CD8-positive, alpha-beta memory T cell (primary cell): ENCODE results near the gene PDIA5. TPM values are rescaled to one million over a fixed set of nuclear protein-coding genes. Genes with fewer than 3 reads are reported as not detected.
A peak's percentile ranks its signal among the peaks of the same experiment; 100 is the strongest.

Source experiments
- CTCF ChIA-PET: fragments of 350-600 bp; sonication (Branson Sonifier 250); formaldehyde crosslinking; loops from one replicate; lab custom pipeline; 2021; ENCODE audit warnings: antibody characterized with exemption; lab: Charles Lee
- POLR2A ChIA-PET: fragments of 350-600 bp; sonication (Branson Sonifier 250); formaldehyde crosslinking; loops from one replicate; lab custom pipeline; 2021; ENCODE audit warnings: antibody characterized with exemption; lab: Charles Lee
- DNase-seq, 5 donors: peaks; one replicate each; pipeline versions ENCODE4 v3.0.0 to v3.0.0-alpha.2; 2020 to 2022; ENCODE audit warnings: mixed read lengths in 1 of 5
- H3K27ac ChIP-seq: one replicate; pipeline ENCODE4 v1.7.0; 2013; ENCODE audit warnings: low read depth, mild to moderate bottlenecking, low read length, moderate library complexity
- H3K27me3 ChIP-seq: 2 replicates; pipeline ENCODE4 v1.7.0; 2013; ENCODE audit warnings: low read length, mild to moderate bottlenecking; ENCODE audit not compliant: insufficient read depth, poor library complexity, severe bottlenecking
- H3K36me3 ChIP-seq: 2 replicates; pipeline ENCODE4 v1.7.0; 2013; ENCODE audit warnings: mild to moderate bottlenecking, low read length, moderate library complexity; ENCODE audit not compliant: insufficient read depth
- H3K4me1 ChIP-seq: 2 replicates; pipeline ENCODE4 v1.7.0; 2013; ENCODE audit warnings: mild to moderate bottlenecking, low read length, moderate library complexity; ENCODE audit not compliant: insufficient read depth
- H3K4me3 ChIP-seq: 2 replicates; pipeline ENCODE4 v1.7.0; 2013; ENCODE audit warnings: mild to moderate bottlenecking, low read length
- H3K9me3 ChIP-seq: 2 replicates; pipeline ENCODE4 v1.7.0; 2013; ENCODE audit warnings: mild to moderate bottlenecking, low read length
- H3K27ac Mint-ChIP-seq, 8 donors: one replicate each; pipeline ENCODE4 v1.8.0; 2020 to 2021; ENCODE audit warnings: mixed read lengths in 8 of 8, mild to moderate bottlenecking in 6 of 8, inconsistent platforms in 3 of 8, moderate library complexity in 3 of 8
- H3K27me3 Mint-ChIP-seq, 2 donors: one replicate each; pipeline ENCODE4 v1.8.0; 2020 to 2021; ENCODE audit warnings: mixed read lengths in 2 of 2, mild to moderate bottlenecking in 1 of 2, moderate library complexity in 1 of 2
- H3K36me3 Mint-ChIP-seq, 3 donors: one replicate each; pipeline ENCODE4 v1.8.0; 2020 to 2021; ENCODE audit warnings: mixed read lengths in 3 of 3, inconsistent platforms in 1 of 3, mild to moderate bottlenecking in 1 of 3
- H3K4me1 Mint-ChIP-seq, 3 donors: one replicate each; pipeline ENCODE4 v1.8.0; 2020 to 2021; ENCODE audit warnings: mixed read lengths in 3 of 3, inconsistent platforms in 1 of 3, mild to moderate bottlenecking in 1 of 3
- H3K4me3 Mint-ChIP-seq, 7 donors: one replicate each; pipeline ENCODE4 v1.8.0; 2020 to 2021; ENCODE audit warnings: mixed read lengths in 7 of 7, mild to moderate bottlenecking in 6 of 7, moderate library complexity in 4 of 7, inconsistent platforms in 2 of 7
- H3K9me3 Mint-ChIP-seq, 5 donors: one replicate each; pipeline ENCODE4 v1.8.0; 2020 to 2022; ENCODE audit warnings: mixed read lengths in 5 of 5, mild to moderate bottlenecking in 3 of 5, moderate library complexity in 2 of 5, inconsistent platforms in 1 of 5
- polyA plus RNA-seq: library from polyadenylated mRNA; unstranded; fragments of 300-500 nt; fragmentation: Illumina TruSeq; gene quantifications from one replicate; pipeline ENCODE4 v1.2.3, GENCODE V29; 2021
- total RNA-seq, 2 experiments: library from RNA; stranded (reverse); gene quantifications; one replicate each; pipeline ENCODE4 v1.2.3, GENCODE V29; 2021

The PDIA5 gene
- total and polyA plus RNA-seq, 3 experiments from 2014 or later: 4.4 to 18.2 (median 12.7) TPM

- no peaks in the 10 kb centered on the region for H3K36me3 ChIP-seq
- POLR2A ChIA-PET: no interaction called here
- H3K27me3 Mint-ChIP-seq: peaks cover 33 to 54% of the 10 kb centered on the region in 2 donors
- peaks cover 36% of the 10 kb centered on the region for H3K27me3 ChIP-seq
- no peak overlapping the region for H3K27ac ChIP-seq
- H3K4me1 Mint-ChIP-seq: no peaks in the 10 kb centered on the region
- no peak for DNase-seq
- no peak overlapping the region for H3K4me3 Mint-ChIP-seq
- no peaks in the 10 kb centered on the region for H3K9me3 ChIP-seq
- no peak overlapping the region for H3K4me3 ChIP-seq
- CTCF ChIA-PET: no interaction called here
- no peaks in the 10 kb centered on the region for H3K9me3 Mint-ChIP-seq
- no peaks in the 10 kb centered on the region for H3K36me3 Mint-ChIP-seq
- no peaks in the 10 kb centered on the region for H3K4me1 ChIP-seq
- no peak overlapping the region for H3K27ac Mint-ChIP-seq
Measured at GRCh38 chr3:123034120-123034519, 32.7 kb upstream of the PDIA5 start.

GRCh38 chr3:123034996-123035395, 31.8 kb upstream of the PDIA5 start:
- Mint-ChIP-seq H3K27me3 (peaks cover 25 to 60% of the 10 kb centered on the region in 2 donors), H3K4me1 (no peaks in the 10 kb centered on the region), H3K9me3 (no peaks in the 10 kb centered on the region), H3K4me3 (no peak overlapping the region), H3K27ac (peak overlapping the region in 1 of 8 donors; percentile 43), H3K36me3 (no peaks in the 10 kb centered on the region)
- Histone ChIP-seq H3K27me3 (peaks cover 27% of the 10 kb centered on the region), H3K9me3 (no peaks in the 10 kb centered on the region), H3K36me3 (no peaks in the 10 kb centered on the region), H3K4me1 (no peaks in the 10 kb centered on the region), H3K27ac (no peak overlapping the region), H3K4me3 (no peak overlapping the region)
- POLR2A ChIA-PET: no interaction called here
- CTCF ChIA-PET: no interaction called here
- no peak for DNase-seq

- Mint-ChIP-seq H3K27ac (no peak overlapping the region), H3K9me3 (no peaks in the 10 kb centered on the region), H3K27me3 (peaks cover 29 to 66% of the 10 kb centered on the region in 2 donors), H3K4me3 (no peak overlapping the region), H3K36me3 (no peaks in the 10 kb centered on the region), H3K4me1 (no peaks in the 10 kb centered on the region)
- ChIA-PET POLR2A (no interaction called here), CTCF (interaction anchor here (1.0 kb wide), 1 partner anchor 9 kb away, joined by 4 read pairs; the partner anchor contains the start of gene SEMA5B)
- Histone ChIP-seq H3K4me1 (no peaks in the 10 kb centered on the region), H3K27me3 (peaks cover 17% of the 10 kb centered on the region), H3K4me3 (no peak overlapping the region), H3K9me3 (no peaks in the 10 kb centered on the region), H3K27ac (no peak overlapping the region), H3K36me3 (no peaks in the 10 kb centered on the region)
- DNase-seq: no peak
Measured at GRCh38 chr3:123036352-123037014, 30.3 kb upstream of the PDIA5 start.

- POLR2A ChIA-PET: no interaction called here
- DNase-seq: no peak
- no peak overlapping the region for H3K27ac Mint-ChIP-seq
Measured at GRCh38 chr3:123037015-123037375, 29.8 kb upstream of the PDIA5 start.

GRCh38 chr3:123038751-123039150, 28.1 kb upstream of the PDIA5 start:
- no peak for DNase-seq
- H3K9me3 Mint-ChIP-seq: no peaks in the 10 kb centered on the region
- Histone ChIP-seq H3K36me3 (no peaks in the 10 kb centered on the region), H3K4me3 (no peak overlapping the region), H3K4me1 (no peaks in the 10 kb centered on the region), H3K27ac (no peak overlapping the region), H3K27me3 (peaks cover 17% of the 10 kb centered on the region), H3K9me3 (no peaks in the 10 kb centered on the region)
- CTCF ChIA-PET: no interaction called here
- no peak overlapping the region for H3K27ac Mint-ChIP-seq
- peaks cover 26 to 72% of the 10 kb centered on the region in 2 donors for H3K27me3 Mint-ChIP-seq
- no peaks in the 10 kb centered on the region for H3K4me1 Mint-ChIP-seq
- no peak overlapping the region for H3K4me3 Mint-ChIP-seq
- H3K36me3 Mint-ChIP-seq: no peaks in the 10 kb centered on the region
- POLR2A ChIA-PET: no interaction called here

More at GRCh38 chr3:123037015-123037375, 29.8 kb upstream of the PDIA5 start:
- Histone ChIP-seq H3K27ac (no peak overlapping the region), H3K9me3 (no peaks in the 10 kb centered on the region), H3K27me3 (peaks cover 17% of the 10 kb centered on the region), H3K36me3 (no peaks in the 10 kb centered on the region), H3K4me1 (no peaks in the 10 kb centered on the region), H3K4me3 (no peak overlapping the region)
- CTCF ChIA-PET: interaction anchor here (1.0 kb wide), 1 partner anchor 9 kb away, joined by 4 read pairs; the partner anchor contains the start of gene SEMA5B
- Mint-ChIP-seq H3K27me3 (peaks cover 29 to 68% of the 10 kb centered on the region in 2 donors), H3K36me3 (no peaks in the 10 kb centered on the region), H3K4me1 (no peaks in the 10 kb centered on the region), H3K4me3 (no peak overlapping the region), H3K9me3 (no peaks in the 10 kb centered on the region)

- ChIA-PET CTCF (no interaction called here), POLR2A (no interaction called here)
- Mint-ChIP-seq H3K36me3 (no peaks in the 10 kb centered on the region), H3K4me1 (no peaks in the 10 kb centered on the region), H3K4me3 (no peak overlapping the region), H3K9me3 (no peaks in the 10 kb centered on the region), H3K27me3 (peaks cover 27 to 72% of the 10 kb centered on the region in 2 donors), H3K27ac (no peak overlapping the region)
- Histone ChIP-seq H3K27ac (no peak overlapping the region), H3K4me3 (no peak overlapping the region), H3K9me3 (no peaks in the 10 kb centered on the region), H3K36me3 (no peaks in the 10 kb centered on the region), H3K4me1 (no peaks in the 10 kb centered on the region), H3K27me3 (peaks cover 14% of the 10 kb centered on the region)
- DNase-seq: no peak
Measured at GRCh38 chr3:123039178-123039577, 27.6 kb upstream of the PDIA5 start.

- no peaks in the 10 kb centered on the region for H3K36me3 ChIP-seq
- CTCF ChIA-PET: no interaction called here
- peaks cover under 1% of the 10 kb centered on the region for H3K27me3 ChIP-seq
- H3K27ac ChIP-seq: no peak overlapping the region
- H3K27me3 Mint-ChIP-seq: peaks cover 17 to 56% of the 10 kb centered on the region in 2 donors
- no peak overlapping the region for H3K4me3 Mint-ChIP-seq
- H3K27ac Mint-ChIP-seq: no peak overlapping the region
- H3K9me3 ChIP-seq: no peaks in the 10 kb centered on the region
- H3K9me3 Mint-ChIP-seq: no peaks in the 10 kb centered on the region
- no peaks in the 10 kb centered on the region for H3K4me1 ChIP-seq
- DNase-seq: no peak
- no peaks in the 10 kb centered on the region for H3K4me1 Mint-ChIP-seq
- peaks cover 0 to 3% (median 0%) of the 10 kb centered on the region in 3 donors for H3K36me3 Mint-ChIP-seq
- POLR2A ChIA-PET: no interaction called here
- H3K4me3 ChIP-seq: no peak overlapping the region
Measured at GRCh38 chr3:123042413-123042812, 24.4 kb upstream of the PDIA5 start.

GRCh38 chr3:123044981-123045763, 21.7 kb upstream of the PDIA5 start:
- Histone ChIP-seq H3K4me1 (no peaks in the 10 kb centered on the region), H3K4me3 (no peak overlapping the region), H3K27ac (no peak overlapping the region), H3K27me3 (no peaks in the 10 kb centered on the region), H3K9me3 (no peaks in the 10 kb centered on the region), H3K36me3 (no peaks in the 10 kb centered on the region)
- POLR2A ChIA-PET: no interaction called here
- CTCF ChIA-PET: interaction anchor here (1.0 to 1.6 kb wide), 2 partner anchors 14 to 17 kb away, joined by 3 read pairs; no protein-coding TSS in a partner anchor
- DNase-seq: no peak
- Mint-ChIP-seq H3K36me3 (peaks cover 0 to 3% (median 0%) of the 10 kb centered on the region in 3 donors), H3K4me3 (no peak overlapping the region), H3K27ac (no peak overlapping the region), H3K4me1 (no peaks in the 10 kb centered on the region), H3K27me3 (peaks cover 13 to 39% of the 10 kb centered on the region in 2 donors), H3K9me3 (no peaks in the 10 kb centered on the region)
